Mesenchymal stem cell (in vitro differentiated cells and primary cell): ENCODE data around the gene PPP2CA.
"Not testable (repeated sequence)": the region's sequence is repeated elsewhere in the genome, so short reads cannot be mapped to it uniquely, and the experiment has no call there.

Experiments
- DNase-seq: peaks from one replicate; pipeline ENCODE4 v3.0.0-alpha.2; 2013
- H2AFZ ChIP-seq: one replicate; pipeline ENCODE4 v1.6.1; 2013; ENCODE audit warnings: low read depth, mild to moderate bottlenecking, control low read depth, inconsistent platforms, low read length, moderate library complexity
- H2AK5ac ChIP-seq: 2 replicates; pipeline ENCODE4 v1.6.1; 2013; ENCODE audit warnings: low read length, moderate library complexity, mild to moderate bottlenecking, inconsistent platforms; ENCODE audit not compliant: severe bottlenecking
- H2BK120ac ChIP-seq: one replicate; pipeline ENCODE4 v1.6.1; 2013; ENCODE audit warnings: low read depth, mild to moderate bottlenecking, inconsistent platforms, low read length, moderate library complexity
- H2BK12ac ChIP-seq, 2 experiments: one replicate each; pipeline ENCODE4 v1.6.1; 2013; ENCODE audit warnings: inconsistent platforms in 2 of 2, low read length in 2 of 2, mild to moderate bottlenecking in 2 of 2, moderate library complexity in 2 of 2, control low read depth in 1 of 2
- H2BK15ac ChIP-seq: one replicate; pipeline ENCODE4 v1.6.1; 2013; ENCODE audit warnings: mild to moderate bottlenecking, low read depth, inconsistent platforms; ENCODE audit not compliant: poor library complexity, severe bottlenecking
- H2BK5ac ChIP-seq: 2 replicates; pipeline ENCODE4 v1.6.1; 2013; ENCODE audit warnings: low read depth, mild to moderate bottlenecking, low read length, control low read depth, inconsistent platforms; ENCODE audit not compliant: poor library complexity, severe bottlenecking
- H3K14ac ChIP-seq, 2 experiments: one replicate each; pipeline ENCODE4 v1.6.1; 2013; ENCODE audit warnings: inconsistent platforms in 2 of 2, low read length in 2 of 2, control low read depth in 1 of 2, mild to moderate bottlenecking in 1 of 2, moderate library complexity in 1 of 2
- H3K18ac ChIP-seq, 2 experiments: one replicate each; pipeline ENCODE4 v1.6.1; 2013; ENCODE audit warnings: inconsistent platforms in 2 of 2, low read length in 2 of 2, control low read depth in 1 of 2, low read depth in 1 of 2, mild to moderate bottlenecking in 1 of 2
- H3K23ac ChIP-seq, 2 experiments: one replicate each; pipeline ENCODE4 v1.6.1; 2013; ENCODE audit warnings: inconsistent platforms in 2 of 2, low read length in 2 of 2, mild to moderate bottlenecking in 2 of 2, moderate library complexity in 2 of 2, control low read depth in 1 of 2
- H3K27ac ChIP-seq: 2 replicates; pipeline ENCODE4 v1.5.1; 2013; ENCODE audit warnings: mild to moderate bottlenecking, moderate library complexity, low read length, control low read depth, inconsistent platforms; ENCODE audit not compliant: poor library complexity, severe bottlenecking
- H3K27me3 ChIP-seq, 2 experiments: 2 replicates each; pipeline versions ENCODE4 v1.6.1 to v1.7.0; 2013; ENCODE audit warnings: low read length in 2 of 2, mild to moderate bottlenecking in 2 of 2, moderate library complexity in 2 of 2, control low read depth in 1 of 2, inconsistent platforms in 1 of 2; ENCODE audit not compliant: control insufficient read depth in 1 of 2, insufficient read depth in 1 of 2
- H3K36me3 ChIP-seq, 2 experiments: 2 replicates each; pipeline versions ENCODE4 v1.6.1 to v1.7.0; 2013; ENCODE audit warnings: low read length in 2 of 2, control low read depth in 1 of 2, inconsistent platforms in 1 of 2, low read depth in 1 of 2, mild to moderate bottlenecking in 1 of 2; ENCODE audit not compliant: insufficient read depth in 2 of 2, control insufficient read depth in 1 of 2
- H3K4ac ChIP-seq, 2 experiments: one replicate each; pipeline ENCODE4 v1.6.1; 2013; ENCODE audit warnings: inconsistent platforms in 2 of 2, low read length in 2 of 2, mild to moderate bottlenecking in 2 of 2, moderate library complexity in 2 of 2, control low read depth in 1 of 2, low read depth in 1 of 2
- H3K4me1 ChIP-seq: 2 replicates; pipeline ENCODE4 v1.6.1; 2013; ENCODE audit warnings: low read depth, low read length, control low read depth; ENCODE audit not compliant: control insufficient read depth, insufficient read depth
- H3K4me2 ChIP-seq: 2 replicates; pipeline ENCODE4 v1.6.1; 2013; ENCODE audit warnings: low read length, mild to moderate bottlenecking, inconsistent platforms; ENCODE audit not compliant: poor library complexity, severe bottlenecking
- H3K4me3 ChIP-seq, 2 experiments: 2 replicates each; pipeline versions ENCODE4 v1.5.1 to v1.7.0; 2013; ENCODE audit warnings: low read length in 2 of 2, mild to moderate bottlenecking in 2 of 2, control low read depth in 1 of 2, low read depth in 1 of 2; ENCODE audit not compliant: insufficient read depth in 1 of 2
- H3K79me1 ChIP-seq: replicated peaks from 2 replicates; pipeline ENCODE4 v1.6.1; 2013; ENCODE audit warnings: mild to moderate bottlenecking, control low read depth, low read length, inconsistent platforms; ENCODE audit not compliant: poor library complexity, severe bottlenecking
- H3K9ac ChIP-seq: 2 replicates; pipeline ENCODE4 v1.7.0; 2013; ENCODE audit warnings: mild to moderate bottlenecking, low read length, moderate library complexity
- H3K9me3 ChIP-seq: 2 replicates; pipeline ENCODE4 v1.7.0; 2013; ENCODE audit warnings: mild to moderate bottlenecking, low read length; ENCODE audit not compliant: control insufficient read depth
- H4K8ac ChIP-seq: one replicate; pipeline ENCODE4 v1.6.1; 2013; ENCODE audit warnings: inconsistent platforms, mild to moderate bottlenecking, low read length, moderate library complexity
- H4K91ac ChIP-seq: one replicate; pipeline ENCODE4 v1.6.1; 2013; ENCODE audit warnings: mild to moderate bottlenecking, low read length, inconsistent platforms
- whole genome bisulfite sequencing: methylation state at CpG from one replicate; pipeline ENCODE4 v1.1.7; 2013; ENCODE audit warnings: mixed read lengths; 5-methylcytosine and 5-hydroxymethylcytosine counted together

The PPP2CA gene

GRCh38 chr5:134268019-134268601 is 42.2 kb upstream of the PPP2CA start:
- 92% methylated on average over 3 of the region's 3 CpGs for WGBS

DNA sequence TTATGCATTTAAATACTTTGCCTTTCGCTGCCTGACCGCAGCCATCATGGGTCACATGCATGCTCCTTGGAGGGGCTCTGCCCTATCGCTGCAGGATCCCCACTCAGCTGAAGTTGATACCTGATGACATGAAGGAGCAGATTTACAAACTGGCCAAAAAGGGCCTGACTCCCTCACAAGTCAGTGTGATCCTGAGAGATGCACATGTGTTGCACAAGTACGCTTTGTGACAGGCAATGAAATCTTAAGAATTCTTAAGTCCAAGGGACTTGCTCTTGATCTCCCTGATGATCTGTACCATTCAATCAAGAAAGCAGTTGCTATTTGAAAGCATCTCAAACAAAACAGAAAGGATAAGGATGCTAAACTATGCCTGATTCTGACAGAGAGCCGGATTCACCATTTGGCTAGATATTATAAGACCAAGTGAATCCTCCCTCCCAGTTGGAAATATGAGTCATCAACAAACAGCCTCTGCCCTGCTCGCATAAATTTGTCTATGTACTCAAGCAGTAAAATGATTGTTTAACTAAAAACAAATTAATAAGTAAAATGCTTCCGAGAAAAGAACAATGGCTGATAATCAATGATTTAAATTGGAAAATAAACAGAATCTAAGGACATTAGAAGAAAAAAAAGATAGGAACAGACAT is 41.6 kb upstream of the PPP2CA start:
- H3K27ac ChIP-seq: no peak overlapping the region
- H4K91ac ChIP-seq: no peak overlapping the region
- H3K4me1 ChIP-seq: peaks cover 2% of the 10 kb centered on the region
- no peak overlapping the region for H2BK12ac ChIP-seq
- no peak overlapping the region for H3K4me2 ChIP-seq
- H3K4ac ChIP-seq: no peak overlapping the region
- H3K27me3 ChIP-seq: no peaks in the 10 kb centered on the region
- peaks cover 11% of the 10 kb centered on the region for H3K9me3 ChIP-seq
- no peak overlapping the region for H3K4me3 ChIP-seq
- WGBS: 88% methylated on average over 5 of the region's 7 CpGs
- H2AK5ac ChIP-seq: no peak overlapping the region
- H3K36me3 ChIP-seq: no peaks in the 10 kb centered on the region
- H3K9ac ChIP-seq: peak overlapping the region; percentile 49
- H3K79me1 ChIP-seq: no peaks in the 10 kb centered on the region
- H3K18ac ChIP-seq: no peak overlapping the region
- H2BK15ac ChIP-seq: no peak overlapping the region
- H3K23ac ChIP-seq: no peak overlapping the region
- H2AFZ ChIP-seq: no peak overlapping the region
- no peak overlapping the region for H4K8ac ChIP-seq
- no peak overlapping the region for H2BK5ac ChIP-seq
- DNase-seq: peak; percentile 37
- H3K14ac ChIP-seq: no peak overlapping the region
- no peak overlapping the region for H2BK120ac ChIP-seq

More at GRCh38 chr5:134268019-134268601, 42.2 kb upstream of the PPP2CA start:
- H3K4me2 ChIP-seq: no peak overlapping the region
- H2BK120ac ChIP-seq: no peak overlapping the region
- no peak overlapping the region for H3K14ac ChIP-seq
- no peak overlapping the region for H4K91ac ChIP-seq
- no peak overlapping the region for H3K4me3 ChIP-seq
- no peak overlapping the region for H2AFZ ChIP-seq
- H3K23ac ChIP-seq: no peak overlapping the region
- no peak overlapping the region for H2BK12ac ChIP-seq
- no peak overlapping the region for H2BK5ac ChIP-seq
- no peaks in the 10 kb centered on the region for H3K27me3 ChIP-seq
- H3K4me1 ChIP-seq: peaks cover 2% of the 10 kb centered on the region
- H3K18ac ChIP-seq: no peak overlapping the region
- peaks cover 9% of the 10 kb centered on the region for H3K9me3 ChIP-seq
- H2BK15ac ChIP-seq: no peak overlapping the region
- H3K79me1 ChIP-seq: no peaks in the 10 kb centered on the region
- no peak overlapping the region for H3K27ac ChIP-seq
- no peaks in the 10 kb centered on the region for H3K36me3 ChIP-seq
- H2AK5ac ChIP-seq: no peak overlapping the region
- peak overlapping the region; percentile 49 for H3K9ac ChIP-seq
- H3K4ac ChIP-seq: no peak overlapping the region
- no peak for DNase-seq
- H4K8ac ChIP-seq: no peak overlapping the region

- H3K27ac ChIP-seq: no peak overlapping the region
- H4K91ac ChIP-seq: no peak overlapping the region
- H3K36me3 ChIP-seq: no peaks in the 10 kb centered on the region
- H3K4ac ChIP-seq: no peak overlapping the region
- no peak overlapping the region for H2AK5ac ChIP-seq
- H2BK12ac ChIP-seq: no peak overlapping the region
- H3K4me3 ChIP-seq: no peak overlapping the region
- no peak overlapping the region for H3K23ac ChIP-seq
- no peak overlapping the region for H2BK15ac ChIP-seq
- H3K9ac ChIP-seq: no peak overlapping the region
- H3K4me2 ChIP-seq: no peak overlapping the region
- H2BK120ac ChIP-seq: no peak overlapping the region
- H2BK5ac ChIP-seq: no peak overlapping the region
- no peaks in the 10 kb centered on the region for H3K27me3 ChIP-seq
- H3K14ac ChIP-seq: no peak overlapping the region
- H3K79me1 ChIP-seq: no peaks in the 10 kb centered on the region
- no peak overlapping the region for H2AFZ ChIP-seq
- H3K4me1 ChIP-seq: peaks cover 2% of the 10 kb centered on the region
- no peak overlapping the region for H4K8ac ChIP-seq
- WGBS: 96% methylated on average over 4 of the region's 4 CpGs
- DNase-seq: no peak
- peaks cover 6% of the 10 kb centered on the region for H3K9me3 ChIP-seq
- H3K18ac ChIP-seq: no peak overlapping the region
Observed at GRCh38 chr5:134263801-134264200, 37.9 kb upstream of the PPP2CA start.

DNA sequence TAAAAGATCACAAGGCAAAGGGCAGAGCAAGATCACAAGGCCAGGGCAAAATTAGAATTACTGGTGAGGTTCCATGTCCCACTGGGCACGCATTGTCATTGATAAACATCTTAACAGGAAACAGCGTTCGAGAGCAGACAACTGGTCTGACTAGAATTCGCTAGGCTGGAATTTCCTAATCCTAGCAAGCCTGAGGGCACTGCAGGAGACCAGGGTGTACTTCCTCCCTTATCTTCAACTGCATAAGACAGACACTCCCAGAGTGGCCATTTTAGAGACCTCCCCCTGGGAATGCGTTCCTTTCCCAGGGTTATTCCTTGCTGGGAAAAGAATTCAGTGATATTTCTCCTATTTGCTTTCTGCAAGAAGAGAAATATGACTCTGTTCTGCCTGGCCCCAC is 36.8 kb upstream of the PPP2CA start:
- not testable (repeated sequence) for H3K27ac ChIP-seq, H3K27me3 ChIP-seq, H3K4me3 ChIP-seq, DNase-seq, H3K14ac ChIP-seq, H3K18ac ChIP-seq, H2BK5ac ChIP-seq, H3K23ac ChIP-seq, H4K8ac ChIP-seq, H2BK12ac ChIP-seq, H2BK15ac ChIP-seq, H3K4me2 ChIP-seq, H3K79me1 ChIP-seq, H3K4ac ChIP-seq, H2AK5ac ChIP-seq, H2AFZ ChIP-seq, H4K91ac ChIP-seq, H3K36me3 ChIP-seq, H3K9me3 ChIP-seq, H2BK120ac ChIP-seq, H3K4me1 ChIP-seq, H3K9ac ChIP-seq
- WGBS: 52% methylated on average over 5 of the region's 5 CpGs
